Smooth muscle cell (in vitro differentiated cells): Measurements from ENCODE around the gene ALPK1. TPM values are rescaled to one million over a fixed set of nuclear protein-coding genes. Genes with fewer than 3 reads are reported as not detected.

Experiments
- DNase-seq: peaks from one replicate; lab custom pipeline; 2025; ENCODE audit not compliant: unreplicated experiment; lab: John Stamatoyannopoulos, UW
- H2AFZ ChIP-seq: fragments of 200-600 bp; sonication (generic); 2 replicates; pipeline ENCODE4 v1.6.0; 2016; ENCODE audit warnings: antibody characterized with exemption, low read depth, mild to moderate bottlenecking
- H3F3A ChIP-seq: fragments of 200-600 bp; sonication (generic); 2 replicates; pipeline ENCODE4 v1.6.0; 2017; ENCODE audit warnings: antibody characterized with exemption, low read depth
- H3K27ac ChIP-seq: fragments of 200-600 bp; sonication (generic); 2 replicates; pipeline ENCODE4 v1.5.1; 2016; ENCODE audit warnings: low read depth, mild to moderate bottlenecking
- H3K27me3 ChIP-seq: fragments of 200-600 bp; sonication (generic); 2 replicates; pipeline ENCODE4 v1.6.1; 2016; ENCODE audit warnings: low read depth, mild to moderate bottlenecking
- H3K36me3 ChIP-seq: fragments of 200-600 bp; sonication (generic); 2 replicates; pipeline ENCODE4 v1.5.1; 2016; ENCODE audit warnings: low read depth
- H3K4me1 ChIP-seq: fragments of 200-600 bp; sonication (generic); 2 replicates; pipeline ENCODE4 v1.5.1; 2016; ENCODE audit warnings: low read depth
- H3K4me2 ChIP-seq: fragments of 200-600 bp; sonication (generic); 2 replicates; pipeline ENCODE4 v1.6.0; 2016; ENCODE audit warnings: mild to moderate bottlenecking
- H3K4me3 ChIP-seq: fragments of 200-600 bp; sonication (generic); 2 replicates; pipeline ENCODE4 v1.5.1; 2016; ENCODE audit warnings: mild to moderate bottlenecking
- H3K79me2 ChIP-seq: fragments of 200-600 bp; sonication (generic); 2 replicates; pipeline ENCODE4 v1.6.0; 2016; ENCODE audit warnings: low read depth, mild to moderate bottlenecking
- H3K9ac ChIP-seq: fragments of 200-600 bp; sonication (generic); 2 replicates; pipeline ENCODE4 v1.6.0; 2016; ENCODE audit warnings: low read depth
- H3K9me3 ChIP-seq: fragments of 200-600 bp; sonication (generic); replicated peaks from 2 replicates; pipeline ENCODE4 v1.5.1; 2016; ENCODE audit warnings: low read depth
- H4K20me1 ChIP-seq: fragments of 200-600 bp; sonication (generic); 2 replicates; pipeline ENCODE4 v1.6.0; 2016; ENCODE audit warnings: low read depth
- CTCF ChIP-seq: fragments of 200-600 bp; sonication (generic); IDR thresholded peaks from 2 replicates; pipeline ENCODE4 v1.5.1; 2017; ENCODE audit warnings: borderline replicate concordance, mild to moderate bottlenecking, antibody characterized with exemption; ENCODE audit not compliant: insufficient read depth, poor library complexity, severe bottlenecking
- WGBS: methylation state at CpG from one replicate; pipeline ENCODE4 v1.1.7; 2016; ENCODE audit warnings: low lambda C conversion rate; 5-methylcytosine and 5-hydroxymethylcytosine counted together
- polyA plus RNA-seq: library from polyadenylated mRNA; unstranded; fragments of >200 nt; fragmentation: Nextera tagmentation; extraction: Ambion mirVana; gene quantifications from 2 replicates; pipeline ENCODE4 v1.2.1, GENCODE V29; 2016
- total RNA-seq: library from RNA; depleted of rRNA; stranded (reverse); fragments of >200 nt; gene quantifications from 2 replicates; pipeline ENCODE4 v1.2.3, GENCODE V29; 2014

Gene ALPK1
- total RNA-seq (4.4 and 16.8 TPM in 2 replicates), polyA plus RNA-seq (3.9 and 6.0 TPM in 2 replicates)

GRCh38 chr4:112296949-112297880 lies at the start of gene ALPK1:
Gene ALPK1, plus strand, starts transcription at chr4:112297369.
- Histone ChIP-seq H2AFZ (peak within 1 kb of the TSS; percentile 76), H3F3A (no peaks in the 10 kb centered on the region), H3K9me3 (no peaks in the 10 kb centered on the region), H3K4me3 (peak within 1 kb of the TSS; percentile 56), H4K20me1 (no peaks in the 10 kb centered on the region), H3K9ac (no peak within 1 kb of the TSS), H3K36me3 (no peaks in the 10 kb centered on the region), H3K27me3 (peaks cover 12% of the 10 kb centered on the region), H3K4me2 (peak within 1 kb of the TSS; percentile 80), H3K27ac (peak within 1 kb of the TSS; percentile 65), H3K4me1 (peaks cover 4% of the 10 kb centered on the region), H3K79me2 (no peaks in the 10 kb centered on the region)
- DNase-seq: no peak
- WGBS: 7% methylated on average over 4 of the region's 4 CpGs
- no peak for TF ChIP-seq CTCF

GRCh38 chr4:112251019-112251643 lies 46.0 kb upstream of the ALPK1 start:
- DNase-seq: no peak
- Histone ChIP-seq H3K4me3 (no peak overlapping the region), H3K4me1 (peaks cover 7% of the 10 kb centered on the region), H3K27me3 (no peaks in the 10 kb centered on the region), H3K36me3 (no peaks in the 10 kb centered on the region), H3K9me3 (no peaks in the 10 kb centered on the region), H3K27ac (no peak overlapping the region), H4K20me1 (peaks cover 9% of the 10 kb centered on the region), H3F3A (no peaks in the 10 kb centered on the region), H3K79me2 (peaks cover 14% of the 10 kb centered on the region), H3K4me2 (no peak overlapping the region), H2AFZ (no peak overlapping the region), H3K9ac (no peak overlapping the region)
- TF ChIP-seq CTCF: no peak
- 71% methylated on average over 3 of the region's 3 CpGs for WGBS

DNA sequence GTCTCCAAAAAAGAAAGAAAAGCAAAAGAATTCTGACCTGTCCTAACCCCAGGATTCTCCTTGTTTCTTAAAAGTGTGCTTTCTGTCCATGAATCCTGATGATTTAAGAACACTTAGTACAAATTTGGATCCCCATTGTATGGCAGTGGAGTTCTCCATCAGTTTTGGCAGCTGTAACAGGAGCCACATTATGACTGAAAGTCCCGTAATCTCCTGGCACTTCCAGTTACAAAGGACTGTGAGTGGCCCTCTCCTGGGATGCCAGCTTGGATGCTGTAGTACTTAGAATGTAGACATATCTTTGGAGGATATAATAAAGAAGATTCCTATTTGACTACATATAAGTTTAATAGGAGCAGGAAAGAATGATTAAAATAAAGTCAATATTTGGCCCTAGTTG lies 44.9 kb upstream of the ALPK1 start:
- Histone ChIP-seq H2AFZ (no peak overlapping the region), H4K20me1 (peaks cover 9% of the 10 kb centered on the region), H3K36me3 (no peaks in the 10 kb centered on the region), H3K27ac (no peak overlapping the region), H3K4me1 (peaks cover 7% of the 10 kb centered on the region), H3K79me2 (peaks cover 14% of the 10 kb centered on the region), H3K4me2 (no peak overlapping the region), H3K9ac (no peak overlapping the region), H3K27me3 (no peaks in the 10 kb centered on the region), H3K4me3 (no peak overlapping the region), H3K9me3 (no peaks in the 10 kb centered on the region), H3F3A (no peaks in the 10 kb centered on the region)
- no peak for TF ChIP-seq CTCF
- no peak for DNase-seq
- 97% methylated on average over 1 of the region's 1 CpG for WGBS
